A549 (cell line): ENCODE data around the gene KCNMA1. TPM values are rescaled to one million over a fixed set of nuclear protein-coding genes. Genes with fewer than 3 reads are reported as not detected.

Experiments
- ATAC-seq, 2 experiments: fragments of 200-7000 bp in 1 of 2; fragments of >200 bp in 1 of 2; cut with Nextera tagmentation in 1 of 2; cut with Tn5 transposase in 1 of 2; 3 replicates each; pipeline versions ENCODE4 v1.8.0 to v1.9.1; 2018 to 2020; ENCODE audit warnings: mild to moderate bottlenecking in 1 of 2, moderate library complexity in 1 of 2
- CTCF ChIA-PET: fragments of 300-600 bp; sonication (Branson Sonifier 250); formaldehyde crosslinking; extraction: SDS; loops from one replicate; lab custom pipeline; 2021; ENCODE audit warnings: antibody characterized with exemption, inconsistent platforms; lab: Yijun Ruan, JAX
- POLR2A ChIA-PET: fragments of 350-600 bp; formaldehyde crosslinking; extraction: SDS; loops from one replicate; lab custom pipeline; 2021; ENCODE audit warnings: antibody characterized with exemption, inconsistent platforms; lab: Yijun Ruan, JAX
- DNase-seq, 2 experiments: peaks; one replicate each; pipeline versions ENCODE4 v3.0.0 to v3.0.0-alpha.2; 2011 to 2016; ENCODE audit warnings: low read depth in 1 of 2, low spot score in 1 of 2
- FAIRE-seq: peaks from 2 replicates; lab custom pipeline; 2011; peaks lifted over from hg19 to GRCh38; lab: Jason Lieb, UNC
- H3K27ac ChIP-seq, 2 experiments: fragments of >200 bp; sonication (Bioruptor Twin); formaldehyde crosslinking; 3 replicates each; pipeline ENCODE4 v1.5.1; 2016 to 2017
- H3K4me1 ChIP-seq: fragments of >200 bp; sonication (Bioruptor Twin); formaldehyde crosslinking; 3 replicates; pipeline ENCODE4 v1.6.1; 2016
- H3K4me2 ChIP-seq: fragments of >200 bp; sonication (Bioruptor Twin); formaldehyde crosslinking; 3 replicates; pipeline ENCODE4 v1.6.1; 2016
- H3K4me3 ChIP-seq: fragments of >200 bp; sonication (Bioruptor Twin); formaldehyde crosslinking; 3 replicates; pipeline ENCODE4 v1.5.1; 2016
- H3K9me3 ChIP-seq: fragments of >200 bp; sonication (Bioruptor Twin); formaldehyde crosslinking; 3 replicates; pipeline ENCODE4 v1.6.1; 2016
- BCL3 ChIP-seq: fragments of >200 bp; sonication (Bioruptor Twin); formaldehyde crosslinking; IDR thresholded peaks from 3 replicates; pipeline ENCODE4 v1.6.1; 2016
- E2F6 ChIP-seq: IDR thresholded peaks from 2 replicates; pipeline ENCODE4 v1.6.1; 2012; ENCODE audit warnings: low read depth, borderline replicate concordance
- ELK1 ChIP-seq: fragments of 150-350 bp; IDR thresholded peaks from 2 replicates; pipeline ENCODE4 v1.6.1; 2014; ENCODE audit warnings: low read depth, mild to moderate bottlenecking, low read length
- FOSL2 ChIP-seq, 2 experiments: fragments of 450-650 bp in 1 of 2; fragments of >200 bp in 1 of 2; sonication (Bioruptor Twin) in 1 of 2; formaldehyde crosslinking; IDR thresholded peaks; 2 replicates each; pipeline versions ENCODE4 v1.5.0 to v1.6.1; 2016 to 2020; ENCODE audit warnings: mild to moderate bottlenecking in 1 of 2, moderate library complexity in 1 of 2
- FOXS1 ChIP-seq: fragments of 250-450 bp; sonication (Bioruptor Pico); IDR thresholded peaks from 2 replicates; pipeline ENCODE4 v1.5.0; 2020; ENCODE audit warnings: mild to moderate bottlenecking, moderate library complexity
- KDM5A ChIP-seq: fragments of 200-600 bp; sonication (generic); IDR thresholded peaks from 2 replicates; pipeline ENCODE4 v1.6.1; 2016; ENCODE audit warnings: antibody characterized with exemption, mild to moderate bottlenecking
- MAX ChIP-seq: IDR thresholded peaks from 2 replicates; pipeline ENCODE4 v1.6.1; 2012
- PBX3 ChIP-seq: IDR thresholded peaks from 2 replicates; pipeline ENCODE4 v1.6.1; 2012
- TFCP2L1 ChIP-seq: fragments of 250-450 bp; sonication (Bioruptor Pico); IDR thresholded peaks from 2 replicates; pipeline ENCODE4 v1.5.0; 2021; ENCODE audit warnings: mild to moderate bottlenecking
- TP53 ChIP-seq: fragments of 250-450 bp; sonication (Bioruptor Pico); IDR thresholded peaks from 2 replicates; pipeline ENCODE4 v1.5.0; 2021; ENCODE audit warnings: mild to moderate bottlenecking, moderate library complexity
- ZSCAN20 ChIP-seq: fragments of 250-450 bp; sonication (Bioruptor Pico); IDR thresholded peaks from 2 replicates; pipeline ENCODE4 v1.8.0; 2022; ENCODE audit warnings: mild to moderate bottlenecking, moderate library complexity
- WGBS: methylation state at CpG from one replicate; pipeline ENCODE4 v1.1.6; 2017; ENCODE audit errors: missing lambda C conversion rate; 5-methylcytosine and 5-hydroxymethylcytosine counted together
- polyA plus RNA-seq, 4 experiments: library from polyadenylated mRNA; depleted of rRNA in 3 of 4; stranded (reverse); fragments of >200 nt; fragmentation: RNase III in 1 of 4; extraction: RNeasy Plus Mini Kit Qiagen cat#74134 plus additional on column Dnase treatment in 1 of 4; gene quantifications; 2 replicates in 3 of 4; 3 replicates in 1 of 4; pipeline ENCODE4 v1.2.3, GENCODE V29; 2011 to 2017

KCNMA1 gene
- polyA plus RNA-seq, 2 of the 4 experiments (the other 2 are of a cell fraction) = 14.9 to 30.6 TPM

GRCh38 chr10:77301305-77301730, 336.3 kb downstream of the KCNMA1 start:
- CTCF ChIA-PET = interaction anchor here (0.8 to 3.2 kb wide), 5 partner anchors 8 to 127 kb away, joined by 4 to 9 read pairs (median 5); no protein-coding TSS in a partner anchor
- DNase-seq (peak in 1 of 2 experiments; percentile 25), ATAC-seq (peak in 1 of 2 experiments; percentile 56; a peak in 2 of 6 replicates)

GRCh38 chr10:77300682-77301302, 336.8 kb downstream of the KCNMA1 start:
- peaks cover 30% of the 10 kb centered on the region for H3K4me1 ChIP-seq
- CTCF ChIA-PET = interaction anchor here (0.8 to 3.2 kb wide), 4 partner anchors 8 to 126 kb away, joined by 4 to 9 read pairs (median 4); no protein-coding TSS in a partner anchor
- no peak overlapping the region for H3K4me3 ChIP-seq
- 62% methylated on average over 3 of the region's 3 CpGs for WGBS
- peak overlapping the region; percentile 40 for H3K4me2 ChIP-seq
- TF ChIP-seq TFCP2L1 (CRISPR knock-in tag) = no peak
- no peak for DNase-seq
- POLR2A ChIA-PET = interaction anchor here (0.9 kb wide), 1 partner anchor 10 kb away, joined by 3 read pairs; no protein-coding TSS in a partner anchor
- H3K27ac ChIP-seq = peak overlapping the region; percentile 34 to 71; a peak in 3 of 6 replicates
- no peaks in the 10 kb centered on the region for H3K9me3 ChIP-seq
- peak in 1 of 2 experiments; percentile 28; a peak in 2 of 6 replicates for ATAC-seq
- no peak for FAIRE-seq

More at GRCh38 chr10:77301305-77301730, 336.3 kb downstream of the KCNMA1 start:
- 26% methylated on average over 3 of the region's 3 CpGs for WGBS
- TF ChIP-seq KDM5A = no peak
- peak; percentile 67; the same call in 1 of the 2 replicates for TF ChIP-seq MAX
- peak; percentile 79; the same call in 1 of the 2 replicates for TF ChIP-seq E2F6
- TF ChIP-seq BCL3 = no peak
- TF ChIP-seq FOSL2 (IDR thresholded peaks at IDR 0.05) = peak; percentile 29; the same call in 1 of the 2 replicates
- TF ChIP-seq FOSL2 (CRISPR knock-in tag; IDR thresholded peaks at IDR 0.05) = peak; percentile 66
- Histone ChIP-seq H3K27ac (peak overlapping the region in 1 of 2 experiments; percentile 71; a peak in 2 of 6 replicates), H3K4me1 (peaks cover 33% of the 10 kb centered on the region), H3K4me2 (peak overlapping the region; percentile 40), H3K9me3 (no peaks in the 10 kb centered on the region), H3K4me3 (no peak overlapping the region)
- POLR2A ChIA-PET = interaction anchor here (0.9 kb wide), 1 partner anchor 11 kb away, joined by 3 read pairs; no protein-coding TSS in a partner anchor
- no peak for FAIRE-seq

GRCh38 chr10:77299320-77299719, 338.3 kb downstream of the KCNMA1 start:
- ChIA-PET POLR2A (interaction anchor here (0.5 kb wide), 1 partner anchor 150 kb away, joined by 3 read pairs; no protein-coding TSS in a partner anchor), CTCF (interaction anchor here (1.2 to 3.2 kb wide), 4 partner anchors 12 to 412 kb away, joined by 3 to 9 read pairs (median 3); no protein-coding TSS in a partner anchor)
- Histone ChIP-seq H3K4me1 (peaks cover 35% of the 10 kb centered on the region), H3K9me3 (no peaks in the 10 kb centered on the region), H3K4me2 (no peak overlapping the region), H3K27ac (peak overlapping the region in 1 of 2 experiments; percentile 49; a peak in 1 of 6 replicates), H3K4me3 (no peak overlapping the region)
- no peak for ATAC-seq
- no peak for FAIRE-seq
- 81% methylated on average over 7 of the region's 7 CpGs for WGBS
- no peak for DNase-seq
- no peak for TF ChIP-seq TP53
- TF ChIP-seq PBX3 = no peak
- no peak for TF ChIP-seq ZSCAN20
- no peak for TF ChIP-seq ELK1
- TF ChIP-seq TFCP2L1 (CRISPR knock-in tag) = no peak
- TF ChIP-seq FOXS1 (CRISPR knock-in tag) = no peak
